ENCODE data around the gene PRKG1.

- TF ChIP-seq EZH2 (IDR thresholded peaks at IDR 0.05; ENCODE audit: insufficient read depth, poor library complexity, severe bottlenecking) (no peak), EZH2phosphoT487 (IDR thresholded peaks at IDR 0.05; ENCODE audit: insufficient read depth, low read depth) (no peak)
Measured at GRCh38 chr10:51924359-51924758, 850.1 kb downstream of the PRKG1 start.

Measured in GM23248 (cell line).